OCI-LY3 (cell line): ENCODE data around the gene PDE4D.

Experiments used
- CTCF ChIP-seq: fragments of 200-600, 300-600 bp; sonication (generic); IDR thresholded peaks from 2 replicates; pipeline ENCODE4 v1.5.1; 2014; ENCODE audit warnings: antibody characterized with exemption, low read length, low read depth
- EZH2phosphoT487 ChIP-seq: fragments of 200-600 bp; shearing (Covaris generic); IDR thresholded peaks from 2 replicates; pipeline ENCODE4 v1.6.1; 2018; ENCODE audit warnings: antibody characterized with exemption, mixed run types, low read depth

- TF ChIP-seq CTCF (no peak), EZH2phosphoT487 (no peak)
These were observed 891.8 kb downstream of the PDE4D start for GRCh38 chr5:59001716-59002115.
